VCaP (cell line): ENCODE data around the gene TRIM9.

Source experiments
- H3K27ac ChIP-seq: fragments of 450-650 bp; 2 replicates; pipeline ENCODE4 v1.5.1; 2017
- TF ChIP-seq, protein P1 (sequence below): fragments of 450-650 bp; conservative IDR thresholded peaks from 2 replicates; pipeline ENCODE4 v1.5.1; 2017; ENCODE audit warnings: mild to moderate bottlenecking, moderate library complexity

The TRIM9 gene

DNA sequence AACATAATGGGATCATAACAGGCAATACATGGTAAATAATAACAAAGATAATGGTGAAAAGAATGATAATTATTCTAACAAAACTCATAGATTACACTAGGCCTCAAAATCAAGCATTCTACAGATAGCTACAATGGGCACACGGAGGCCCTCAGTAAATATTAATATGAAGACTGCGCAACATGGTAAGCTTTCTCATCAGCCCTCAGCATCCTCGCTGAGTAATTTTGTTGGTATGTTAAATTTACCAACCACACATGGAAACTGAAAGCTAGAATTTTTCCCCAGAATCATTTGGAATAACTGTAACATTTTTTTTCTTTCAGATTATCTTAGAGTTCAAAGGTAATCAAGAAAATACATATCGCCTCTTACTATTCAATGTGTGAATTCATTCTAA is 76.4 kb downstream of the TRIM9 start:
- TF ChIP-seq, protein P1, sequence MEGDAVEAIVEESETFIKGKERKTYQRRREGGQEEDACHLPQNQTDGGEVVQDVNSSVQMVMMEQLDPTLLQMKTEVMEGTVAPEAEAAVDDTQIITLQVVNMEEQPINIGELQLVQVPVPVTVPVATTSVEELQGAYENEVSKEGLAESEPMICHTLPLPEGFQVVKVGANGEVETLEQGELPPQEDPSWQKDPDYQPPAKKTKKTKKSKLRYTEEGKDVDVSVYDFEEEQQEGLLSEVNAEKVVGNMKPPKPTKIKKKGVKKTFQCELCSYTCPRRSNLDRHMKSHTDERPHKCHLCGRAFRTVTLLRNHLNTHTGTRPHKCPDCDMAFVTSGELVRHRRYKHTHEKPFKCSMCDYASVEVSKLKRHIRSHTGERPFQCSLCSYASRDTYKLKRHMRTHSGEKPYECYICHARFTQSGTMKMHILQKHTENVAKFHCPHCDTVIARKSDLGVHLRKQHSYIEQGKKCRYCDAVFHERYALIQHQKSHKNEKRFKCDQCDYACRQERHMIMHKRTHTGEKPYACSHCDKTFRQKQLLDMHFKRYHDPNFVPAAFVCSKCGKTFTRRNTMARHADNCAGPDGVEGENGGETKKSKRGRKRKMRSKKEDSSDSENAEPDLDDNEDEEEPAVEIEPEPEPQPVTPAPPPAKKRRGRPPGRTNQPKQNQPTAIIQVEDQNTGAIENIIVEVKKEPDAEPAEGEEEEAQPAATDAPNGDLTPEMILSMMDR, result no peak

DNA sequence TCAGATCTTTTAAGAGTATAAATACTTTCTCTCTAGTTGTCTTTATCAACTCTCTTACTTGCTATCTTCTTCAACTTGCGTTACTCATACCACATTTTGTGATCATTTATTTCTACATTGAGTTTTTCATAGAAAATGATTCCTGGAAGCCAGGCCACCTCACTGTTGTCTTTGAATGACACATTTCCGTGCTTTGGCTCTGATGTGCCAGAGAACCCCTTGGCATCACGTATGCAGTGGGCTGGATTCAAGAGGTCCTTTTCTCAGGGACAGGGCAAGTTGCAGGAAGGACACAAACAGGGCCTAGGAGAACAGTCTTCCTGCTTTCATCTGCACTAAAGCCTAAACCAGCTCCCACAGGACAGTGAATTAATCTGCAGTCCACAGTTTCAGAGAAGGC is 80.3 kb downstream of the TRIM9 start:
- TF ChIP-seq, protein P1, result no peak
- no peak overlapping the region for H3K27ac ChIP-seq

More for the DNA sequence above, 76.4 kb downstream of the TRIM9 start:
- no peak overlapping the region for H3K27ac ChIP-seq

DNA sequence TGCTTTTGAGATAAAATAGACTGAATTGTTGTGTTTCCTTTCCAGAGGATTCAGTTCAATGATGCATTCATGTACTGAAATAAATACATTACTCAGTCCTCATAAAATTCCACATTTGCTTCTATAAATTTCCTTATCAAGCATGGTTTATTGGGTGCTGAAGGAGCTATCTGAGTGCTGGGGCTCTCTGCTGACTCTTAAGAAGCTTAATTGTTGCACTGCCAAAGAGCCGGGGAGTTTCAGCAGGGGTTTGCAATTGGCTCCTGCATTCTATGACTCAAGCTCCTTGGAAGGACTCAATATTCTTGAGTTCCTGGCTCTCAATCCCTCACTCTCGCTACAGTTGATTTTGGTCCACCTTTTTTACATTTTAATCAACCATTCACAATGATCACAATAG is 80.8 kb downstream of the TRIM9 start:
- no peak overlapping the region for H3K27ac ChIP-seq
- TF ChIP-seq, protein P1, result no peak

DNA sequence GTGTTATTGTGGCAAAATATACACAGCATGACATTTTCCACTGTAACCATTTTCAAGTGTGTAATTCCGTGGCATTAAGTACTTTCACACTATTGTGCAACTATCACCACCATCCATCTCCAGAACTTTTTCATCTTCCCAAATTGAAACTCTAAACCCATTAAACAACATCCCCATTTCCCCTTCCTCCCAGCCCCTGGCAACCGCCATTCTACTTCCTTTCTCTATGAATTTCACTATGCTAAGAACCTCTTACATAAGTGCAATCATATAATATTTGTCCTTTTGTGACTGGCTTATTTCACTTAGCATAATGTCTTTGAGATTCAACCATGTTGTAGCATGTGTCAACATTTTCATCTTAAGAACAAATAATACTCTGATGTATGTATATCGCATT is 82.8 kb downstream of the TRIM9 start:
- no peak overlapping the region for H3K27ac ChIP-seq
- TF ChIP-seq, protein P1, result no peak

DNA sequence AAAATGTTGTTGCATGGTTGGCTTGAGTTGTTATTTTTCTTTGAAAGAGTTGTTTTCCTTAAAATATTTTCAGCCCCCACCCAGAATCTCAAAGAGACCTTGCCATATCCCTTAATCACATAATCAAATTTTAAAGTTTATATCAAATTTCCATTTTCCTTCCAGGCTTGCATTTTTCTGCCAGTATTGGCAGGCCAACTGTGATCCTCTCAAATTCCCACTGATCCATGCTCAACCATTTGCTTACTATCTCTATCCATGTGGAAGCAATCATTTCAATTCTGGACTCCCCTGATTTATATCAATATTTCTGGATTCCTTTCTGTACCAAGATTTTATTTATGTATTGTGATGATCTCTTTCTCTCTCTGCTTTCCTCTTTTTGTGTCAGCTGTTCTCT is 86.5 kb downstream of the TRIM9 start:
- TF ChIP-seq, protein P1, result no peak
- H3K27ac ChIP-seq, result no peak overlapping the region

DNA sequence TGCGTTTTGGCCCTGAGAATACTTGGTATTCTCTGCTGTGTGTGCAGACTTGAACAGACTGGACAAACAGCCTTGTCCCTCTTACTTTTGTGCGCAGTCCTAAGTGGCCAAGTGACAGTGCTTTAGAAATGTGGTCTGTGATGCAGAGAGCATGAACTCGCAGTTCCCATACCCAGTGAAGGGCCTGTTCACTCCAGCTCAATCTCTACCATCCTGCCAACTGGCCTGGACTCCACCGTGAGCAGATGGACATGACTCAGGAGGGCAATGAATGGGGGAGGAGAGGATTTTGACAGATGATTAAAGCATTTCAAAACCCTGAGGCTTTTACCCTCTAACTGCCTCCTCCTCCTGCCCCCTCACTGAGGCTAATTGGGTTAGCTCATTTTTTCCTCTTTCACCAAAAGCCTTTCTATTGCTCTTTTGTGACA is 88.1 kb downstream of the TRIM9 start:
- no peak overlapping the region for H3K27ac ChIP-seq
- TF ChIP-seq, protein P1, result no peak

DNA sequence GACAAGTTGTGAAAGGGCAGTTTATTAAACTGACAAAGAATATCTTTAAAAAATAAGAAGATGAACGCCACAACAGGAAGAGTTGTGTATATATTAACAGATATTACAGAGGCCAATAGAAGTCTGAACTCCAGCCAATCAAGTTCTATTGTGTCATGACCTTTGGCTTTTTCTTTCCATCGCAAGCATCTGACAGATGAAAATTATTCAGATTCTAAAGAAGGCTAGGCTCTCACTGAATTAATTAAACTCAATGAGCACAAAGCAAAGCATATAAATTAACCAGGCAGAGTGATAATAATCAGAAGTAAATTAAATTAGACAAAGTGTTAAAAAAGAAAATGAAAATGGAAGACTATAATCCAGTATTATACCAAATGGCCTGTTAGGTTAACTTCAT is 88.6 kb downstream of the TRIM9 start:
- TF ChIP-seq, protein P1, result no peak
- H3K27ac ChIP-seq, result no peak overlapping the region
